ENCODE data around the gene UBE2N. TPM values are rescaled to one million over a fixed set of nuclear protein-coding genes. Genes with fewer than 3 reads are reported as not detected.

The UBE2N gene
- total and polyA plus RNA-seq, 2 of the 8 experiments (the other 6 are each of a cell fraction or from before 2014, with no cell fraction given): 108 to 225 TPM

DNA sequence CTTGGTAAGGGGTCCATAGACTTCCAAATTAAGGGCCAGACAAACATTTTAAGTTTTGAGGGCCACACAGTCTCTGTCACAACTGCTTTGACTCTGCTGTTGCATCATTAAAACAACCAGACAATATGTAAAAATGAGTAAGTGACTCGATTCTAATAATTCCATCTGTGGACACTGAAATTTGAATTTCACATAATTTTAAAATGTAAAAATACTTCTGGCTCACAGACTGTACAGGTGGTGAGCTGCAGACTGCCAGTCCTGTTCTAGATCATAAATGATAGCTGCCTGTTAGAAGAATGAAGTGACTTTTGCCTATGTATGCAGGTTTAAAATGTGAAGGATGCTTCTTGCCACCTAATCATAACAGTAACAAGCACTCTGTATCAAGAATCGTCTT is 48.3 kb downstream of the UBE2N start (continued):
- TF ChIP-seq NRF1 (IDR thresholded peaks at IDR 0.05; ENCODE audit: low read depth, low read length) (no peak), POLR2AphosphoS5 (IDR thresholded peaks at IDR 0.05; ENCODE audit: low read depth, low read length) (no peak), CHD2 (IDR thresholded peaks at IDR 0.05; ENCODE audit: low read length) (no peak), RFX5 (IDR thresholded peaks at IDR 0.05; ENCODE audit: borderline replicate concordance, low read depth, low read length) (no peak)
